DMS153 treated with DMSO at 0.1 percent for 48 hours (cell line): ENCODE measurements around the gene EIF3J.
"Not testable (repeated sequence)": the region's sequence is repeated elsewhere in the genome, so short reads cannot be mapped to it uniquely, and the experiment has no call there.

Experiments used
- DNase-seq: peaks from one replicate; lab custom pipeline; 2025; ENCODE audit not compliant: unreplicated experiment; lab: John Stamatoyannopoulos, UW

The EIF3J gene

GRCh38 chr15:44536962-44537734 lies at the start of gene EIF3J:
Gene EIF3J, plus strand, starts transcription at chr15:44537147. Its CDS starts 48 bp downstream, at chr15:44537195.
- peak; percentile 52 for DNase-seq

- no peak for DNase-seq
Measured at GRCh38 chr15:44489464-44489863, 47.5 kb upstream of the EIF3J start.

DNA sequence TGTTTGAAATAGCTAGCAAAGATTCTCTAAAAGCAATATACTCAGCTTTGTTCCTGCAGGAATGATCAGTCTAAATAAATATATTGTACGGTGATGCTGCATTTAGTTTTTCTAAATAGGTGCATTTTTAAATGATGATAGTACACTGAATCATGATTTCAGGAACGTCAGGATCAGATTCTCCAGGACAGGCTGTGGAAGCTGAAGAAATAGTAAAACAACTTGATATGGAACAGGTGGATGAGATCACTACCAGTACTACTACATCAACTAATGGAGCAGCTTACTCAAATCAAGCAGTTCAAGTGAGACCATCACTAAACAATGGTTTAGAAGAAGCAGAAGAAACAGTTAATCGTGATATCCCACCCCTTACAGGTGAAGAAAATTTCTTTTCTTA lies 46.3 kb upstream of the EIF3J start:
- DNase-seq, result no peak

DNA sequence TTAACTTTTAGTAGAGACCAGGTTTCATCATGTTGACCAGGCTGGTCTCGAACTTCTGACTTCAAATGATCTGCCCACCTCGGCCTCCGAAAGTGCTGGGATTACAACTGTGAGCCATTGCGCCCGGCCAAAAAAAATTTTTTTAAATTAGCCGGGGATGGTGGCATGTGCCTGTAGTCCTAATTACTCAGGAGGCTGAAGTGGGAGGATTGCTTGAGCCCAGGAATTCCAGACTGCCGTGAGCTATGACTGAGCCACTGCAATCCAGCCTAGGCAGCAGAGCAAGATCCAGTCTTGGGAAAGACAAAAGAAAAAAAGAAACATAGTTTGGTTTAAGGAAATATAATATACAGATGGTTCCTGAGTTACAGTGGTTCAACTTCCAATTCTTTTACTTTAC lies 44.9 kb upstream of the EIF3J start:
- DNase-seq, result no peak

DNA sequence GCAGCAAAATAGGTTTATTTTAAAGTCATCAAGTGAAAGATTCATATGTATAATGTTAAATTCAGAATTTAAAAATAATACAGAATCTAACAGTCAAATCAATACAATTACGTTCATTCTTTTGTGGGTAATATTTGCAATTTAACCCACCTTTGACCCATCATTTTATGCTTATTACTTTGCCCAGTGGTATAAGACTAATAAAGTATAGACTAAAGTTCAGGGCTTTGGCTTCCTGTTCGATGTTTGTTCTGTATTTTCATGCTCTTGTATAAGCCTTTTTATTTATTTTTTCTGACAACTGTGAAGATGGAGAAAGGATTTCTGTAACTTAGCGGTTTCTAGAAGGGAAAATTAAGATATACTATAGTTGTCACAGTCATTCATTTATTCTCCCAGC lies 44.3 kb upstream of the EIF3J start:
- no peak for DNase-seq

GRCh38 chr15:44495562-44495961 lies 41.4 kb upstream of the EIF3J start:
- DNase-seq, result no peak

DNA sequence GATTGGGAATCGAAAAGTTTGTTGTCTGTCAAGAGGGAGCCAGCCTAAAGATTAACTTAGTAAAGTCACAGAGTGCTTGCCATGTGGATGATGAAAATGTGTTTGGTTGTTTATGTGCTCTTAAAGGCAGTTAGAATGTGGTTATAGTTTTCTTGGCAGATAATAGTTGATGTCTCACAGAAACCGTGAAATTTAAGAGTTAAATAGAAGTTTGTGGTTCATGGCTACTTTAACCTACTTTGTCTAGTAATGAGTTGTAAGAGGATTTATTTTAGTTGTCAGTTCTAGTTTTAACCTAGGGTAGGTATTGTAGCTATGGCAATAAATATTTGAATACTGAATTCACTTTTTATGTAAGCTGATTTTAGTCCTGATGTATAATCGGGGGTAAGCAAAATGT lies 36.4 kb upstream of the EIF3J start:
- no peak for DNase-seq

DNA sequence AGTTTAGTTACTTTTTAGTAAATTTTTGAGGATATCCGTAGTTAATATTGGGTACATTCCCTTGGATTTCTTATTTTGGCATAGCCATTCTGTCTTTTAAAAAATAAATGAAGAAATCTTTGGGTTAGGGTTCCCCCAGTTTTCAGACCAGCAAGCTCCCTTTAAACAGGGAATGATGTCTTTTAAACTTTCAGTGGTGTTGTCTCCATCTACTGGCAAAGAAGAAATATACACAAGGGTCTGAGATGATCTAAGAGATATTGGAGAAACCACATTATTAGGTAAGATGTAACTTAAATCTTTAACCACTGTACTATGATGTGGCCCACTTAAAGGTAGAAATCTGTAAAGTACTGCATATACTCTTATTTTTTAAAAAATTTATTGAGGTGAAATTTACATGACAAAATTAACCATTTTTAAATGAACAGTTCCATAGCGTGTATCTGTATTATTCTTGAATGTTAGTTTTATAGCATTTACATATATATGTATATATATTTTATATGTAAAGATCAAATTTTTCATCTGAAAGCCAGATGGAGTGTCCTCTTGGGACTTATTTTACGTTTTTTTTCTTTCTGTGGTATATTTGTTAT lies 35.1 kb upstream of the EIF3J start:
- no peak for DNase-seq

DNA sequence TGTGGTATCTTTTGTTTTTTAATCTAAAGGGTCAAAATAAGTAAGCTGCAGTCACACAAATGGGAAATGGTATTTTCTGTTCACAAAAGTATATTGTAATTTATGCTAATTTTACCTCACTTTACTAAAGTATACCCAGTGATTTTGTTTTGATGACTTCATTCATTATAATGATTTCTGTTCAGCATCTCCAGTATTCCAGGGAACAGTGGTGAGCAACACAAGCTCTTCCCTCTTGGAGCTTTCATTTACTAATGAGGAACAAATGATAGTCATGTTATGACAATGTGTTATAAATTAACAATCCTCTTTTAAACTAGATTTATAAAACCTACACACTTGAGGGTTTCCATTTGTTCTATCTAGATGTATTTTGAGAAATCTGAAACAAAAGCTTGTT lies 20.5 kb upstream of the EIF3J start:
- no peak for DNase-seq

- no peak for DNase-seq
Measured at GRCh38 chr15:44519537-44519936, 17.4 kb upstream of the EIF3J start.

DNA sequence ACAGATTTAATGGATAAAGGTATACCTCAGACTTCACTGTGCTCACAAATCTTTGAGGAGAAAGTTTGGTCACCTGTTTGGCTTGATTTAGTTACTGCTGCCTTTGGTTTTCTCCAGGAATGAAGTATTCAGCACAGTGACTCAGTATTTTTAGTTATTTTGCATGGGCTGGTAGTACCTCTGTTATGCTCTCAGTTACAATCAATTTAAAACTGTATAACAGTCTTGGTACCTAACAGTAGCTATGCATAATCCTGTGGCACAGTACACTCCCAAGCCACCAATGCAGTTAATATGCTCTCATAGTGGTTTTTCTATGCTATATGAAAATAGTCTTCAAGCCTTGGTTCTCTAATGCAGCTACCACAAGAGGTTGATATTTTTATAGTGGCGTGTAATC lies 11.9 kb upstream of the EIF3J start:
- no peak for DNase-seq

DNA sequence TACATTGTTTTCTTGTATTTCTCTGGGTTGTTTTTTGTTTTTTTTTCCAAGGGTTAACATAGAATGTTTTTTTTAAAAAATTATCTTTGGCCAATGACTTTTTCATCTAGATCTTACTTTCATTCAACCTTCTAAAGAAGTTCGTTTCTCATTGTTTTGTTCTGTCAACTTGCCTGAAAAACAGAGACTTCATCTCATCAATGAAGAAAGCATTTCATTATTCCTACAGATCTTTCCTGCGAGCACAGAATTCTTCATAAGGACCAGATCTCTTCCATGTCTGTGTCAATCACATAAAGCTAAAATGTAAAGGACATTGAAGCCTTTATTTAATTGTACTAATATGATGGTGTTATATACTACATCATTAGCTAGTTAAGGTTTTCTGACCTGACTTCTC lies 9.7 kb upstream of the EIF3J start:
- DNase-seq, result no peak

- DNase-seq, result no peak
Measured at GRCh38 chr15:44529864-44530604, 6.9 kb upstream of the EIF3J start.

DNA sequence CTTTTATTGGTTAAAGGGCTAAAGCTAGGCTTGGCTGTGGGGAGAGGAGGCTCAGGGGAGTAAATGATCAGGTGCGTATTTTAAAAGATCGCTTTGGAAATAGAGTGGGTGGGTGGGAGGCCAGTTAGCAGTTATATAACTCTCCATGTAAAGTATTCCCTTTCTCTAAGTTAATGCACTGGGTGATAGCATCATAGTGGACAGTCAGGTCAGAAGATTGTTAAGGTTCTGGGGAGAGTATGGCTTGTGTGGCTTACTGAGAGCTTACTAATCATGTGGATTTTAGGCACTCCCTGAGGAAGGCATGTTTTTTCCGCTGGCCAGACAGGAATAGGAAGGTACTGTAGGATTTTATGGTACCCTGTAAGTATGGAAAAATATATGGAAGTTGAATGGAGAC lies 6.3 kb upstream of the EIF3J start:
- no peak for DNase-seq

DNA sequence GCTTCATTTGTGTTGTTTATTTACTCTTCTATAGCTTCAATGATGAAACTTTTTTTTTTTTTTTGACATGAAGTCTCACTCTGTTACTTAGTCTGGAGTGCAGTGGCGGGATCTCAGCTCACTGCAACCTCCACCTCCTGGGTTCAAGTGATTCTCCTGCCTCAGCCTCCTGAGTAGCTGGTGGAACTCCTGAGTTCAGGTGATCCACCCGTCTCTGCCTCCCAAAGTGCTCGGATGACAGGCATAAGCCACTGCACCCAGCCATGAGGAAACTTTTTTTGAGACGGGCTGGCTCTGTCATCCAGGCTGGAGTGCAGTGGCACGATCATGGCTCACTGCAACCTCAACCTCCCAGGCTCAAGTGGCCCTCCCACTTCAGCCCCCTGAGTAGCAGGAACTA lies 4.7 kb upstream of the EIF3J start:
- not testable (repeated sequence) for DNase-seq

GRCh38 chr15:44532689-44533088 lies 4.3 kb upstream of the EIF3J start:
- DNase-seq, result no peak

DNA sequence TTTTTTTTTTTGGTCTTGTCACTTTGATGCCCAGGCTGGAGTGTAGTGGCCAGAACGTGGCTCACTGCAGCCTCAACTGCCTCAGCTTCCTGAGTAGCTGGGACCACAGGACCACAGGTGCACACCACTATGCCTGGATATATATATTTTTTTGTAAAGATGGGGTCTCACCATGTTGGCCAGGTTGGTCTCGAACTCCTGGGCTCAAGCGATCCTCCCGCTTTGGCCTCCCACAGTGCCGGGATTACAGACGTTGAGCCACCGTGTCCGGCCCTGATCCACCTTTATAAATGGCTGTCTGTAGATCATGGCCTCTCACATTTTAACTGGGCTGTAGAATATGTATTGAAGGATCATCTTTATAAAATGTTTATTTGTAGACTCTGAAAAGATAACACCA lies 1.9 kb upstream of the EIF3J start:
- no peak for DNase-seq

- peak; percentile 7 for DNase-seq
Measured at GRCh38 chr15:44535523-44536301, 1.2 kb upstream of the EIF3J start.

- peak; percentile 52 for DNase-seq
Measured at GRCh38 chr15:44536302-44536961, 515 bp upstream of the EIF3J start.

- DNase-seq, result no peak
Measured at GRCh38 chr15:44537735-44538240, 841 bp downstream of the EIF3J start.
